GM21529 (cell line): ENCODE data around the gene AUNIP.

ENCODE experiments used
- ATAC-seq: cut with Tn5 transposase; IDR thresholded peaks from one replicate; pipeline ENCODE4 v1.9.1; 2021; ENCODE audit not compliant: unreplicated experiment

The AUNIP gene

GRCh38 chr1:25858906-25859789 lies at the start of gene AUNIP:
AUNIP (minus strand) TSS chr1:25859457; CDS start chr1:25859357, 100 bp downstream.
- ATAC-seq, result peak; percentile 72

GRCh38 chr1:25909040-25909439 lies 49.8 kb upstream of the AUNIP start:
- ATAC-seq, result no peak

- ATAC-seq, result no peak
Measured at GRCh38 chr1:25908161-25908560, 48.9 kb upstream of the AUNIP start.

- ATAC-seq, result no peak
Measured at GRCh38 chr1:25907601-25908000, 48.3 kb upstream of the AUNIP start.

GRCh38 chr1:25906644-25907300 lies 47.5 kb upstream of the AUNIP start:
- no peak for ATAC-seq

- peak; percentile 69 for ATAC-seq
Measured at GRCh38 chr1:25905680-25906643, 46.7 kb upstream of the AUNIP start, which contains the start of gene STMN1. STMN1 (minus strand) TSS chr1:25906419; CDS start chr1:25904676, 1,743 bp downstream.

- ATAC-seq, result peak; percentile 75
Measured at GRCh38 chr1:25904943-25905679, 45.9 kb upstream of the AUNIP start.

- ATAC-seq, result no peak
Measured at GRCh38 chr1:25903986-25904385, 44.7 kb upstream of the AUNIP start.

- no peak for ATAC-seq
Measured at GRCh38 chr1:25902462-25902861, 43.2 kb upstream of the AUNIP start.

GRCh38 chr1:25900219-25900618 lies 41.0 kb upstream of the AUNIP start:
- ATAC-seq, result no peak

- ATAC-seq, result no peak
Measured at GRCh38 chr1:25899792-25900191, 40.5 kb upstream of the AUNIP start.

- no peak for ATAC-seq
Measured at GRCh38 chr1:25898223-25899015, 39.2 kb upstream of the AUNIP start.

- ATAC-seq, result no peak
Measured at GRCh38 chr1:25897754-25898153, 38.5 kb upstream of the AUNIP start.

- no peak for ATAC-seq
Measured at GRCh38 chr1:25896266-25896665, 37.0 kb upstream of the AUNIP start.

GRCh38 chr1:25895365-25895990 lies 36.2 kb upstream of the AUNIP start:
- ATAC-seq, result peak; percentile 82

GRCh38 chr1:25893116-25893515 lies 33.9 kb upstream of the AUNIP start:
- no peak for ATAC-seq

GRCh38 chr1:25891606-25892005 lies 32.3 kb upstream of the AUNIP start:
- ATAC-seq, result no peak

GRCh38 chr1:25890239-25891034 lies 31.2 kb upstream of the AUNIP start:
- ATAC-seq, result no peak
